SK-N-SH treated with all-trans-retinoic acid at 6 μM for 48 hours (cell line): ENCODE results near the gene IL6ST.

Experiments used
- ESRRG ChIP-seq: fragments of 250-450 bp; sonication (Bioruptor Pico); IDR thresholded peaks from 2 replicates; pipeline ENCODE4 v1.6.1; 2021; ENCODE audit warnings: mild to moderate bottlenecking
- RARB ChIP-seq: fragments of 250-450 bp; sonication (Bioruptor Pico); IDR thresholded peaks from 2 replicates; pipeline ENCODE4 v1.8.0; 2021; ENCODE audit warnings: mild to moderate bottlenecking, moderate library complexity
- TOX ChIP-seq: fragments of 250-450 bp; sonication (Bioruptor Pico); IDR thresholded peaks from 2 replicates; pipeline ENCODE4 v1.8.0; 2021; ENCODE audit warnings: mild to moderate bottlenecking, moderate library complexity, borderline replicate concordance
- ZNF565 ChIP-seq: fragments of 450-650 bp; formaldehyde crosslinking; conservative IDR thresholded peaks from 2 replicates; pipeline ENCODE4 v1.5.0; 2020; ENCODE audit warnings: low read depth, mild to moderate bottlenecking, moderate library complexity
- ZNF70 ChIP-seq: fragments of 450-650 bp; formaldehyde crosslinking; IDR thresholded peaks from 2 replicates; pipeline ENCODE4 v1.5.0; 2020; ENCODE audit warnings: mild to moderate bottlenecking, moderate library complexity
- ZNF8 ChIP-seq: fragments of 450-650 bp; formaldehyde crosslinking; IDR thresholded peaks from 2 replicates; pipeline ENCODE4 v1.5.0; 2020; ENCODE audit warnings: mild to moderate bottlenecking, moderate library complexity
- TF ChIP-seq, protein P1 (sequence below): fragments of 250-450 bp; sonication (Bioruptor Pico); IDR thresholded peaks from 2 replicates; pipeline ENCODE4 v1.5.1; 2020; ENCODE audit warnings: low read depth, mild to moderate bottlenecking, moderate library complexity
- TF ChIP-seq, protein P2 (sequence below): fragments of 250-450 bp; sonication (Bioruptor Pico); IDR thresholded peaks from 2 replicates; pipeline ENCODE4 v1.8.0; 2020; ENCODE audit warnings: mild to moderate bottlenecking, moderate library complexity, borderline replicate concordance

GRCh38 chr5:55923865-55924500 lies 70.8 kb downstream of the IL6ST start:
- no peak for TF ChIP-seq ZNF565 (CRISPR knock-in tag)
- TF ChIP-seq, protein P1, sequence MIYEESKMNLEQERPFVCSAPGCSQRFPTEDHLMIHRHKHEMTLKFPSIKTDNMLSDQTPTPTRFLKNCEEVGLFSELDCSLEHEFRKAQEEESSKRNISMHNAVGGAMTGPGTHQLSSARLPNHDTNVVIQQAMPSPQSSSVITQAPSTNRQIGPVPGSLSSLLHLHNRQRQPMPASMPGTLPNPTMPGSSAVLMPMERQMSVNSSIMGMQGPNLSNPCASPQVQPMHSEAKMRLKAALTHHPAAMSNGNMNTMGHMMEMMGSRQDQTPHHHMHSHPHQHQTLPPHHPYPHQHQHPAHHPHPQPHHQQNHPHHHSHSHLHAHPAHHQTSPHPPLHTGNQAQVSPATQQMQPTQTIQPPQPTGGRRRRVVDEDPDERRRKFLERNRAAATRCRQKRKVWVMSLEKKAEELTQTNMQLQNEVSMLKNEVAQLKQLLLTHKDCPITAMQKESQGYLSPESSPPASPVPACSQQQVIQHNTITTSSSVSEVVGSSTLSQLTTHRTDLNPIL (CRISPR knock-in tag), result no peak
- TF ChIP-seq ZNF8 (CRISPR knock-in tag), result no peak
- TF ChIP-seq, protein P2, sequence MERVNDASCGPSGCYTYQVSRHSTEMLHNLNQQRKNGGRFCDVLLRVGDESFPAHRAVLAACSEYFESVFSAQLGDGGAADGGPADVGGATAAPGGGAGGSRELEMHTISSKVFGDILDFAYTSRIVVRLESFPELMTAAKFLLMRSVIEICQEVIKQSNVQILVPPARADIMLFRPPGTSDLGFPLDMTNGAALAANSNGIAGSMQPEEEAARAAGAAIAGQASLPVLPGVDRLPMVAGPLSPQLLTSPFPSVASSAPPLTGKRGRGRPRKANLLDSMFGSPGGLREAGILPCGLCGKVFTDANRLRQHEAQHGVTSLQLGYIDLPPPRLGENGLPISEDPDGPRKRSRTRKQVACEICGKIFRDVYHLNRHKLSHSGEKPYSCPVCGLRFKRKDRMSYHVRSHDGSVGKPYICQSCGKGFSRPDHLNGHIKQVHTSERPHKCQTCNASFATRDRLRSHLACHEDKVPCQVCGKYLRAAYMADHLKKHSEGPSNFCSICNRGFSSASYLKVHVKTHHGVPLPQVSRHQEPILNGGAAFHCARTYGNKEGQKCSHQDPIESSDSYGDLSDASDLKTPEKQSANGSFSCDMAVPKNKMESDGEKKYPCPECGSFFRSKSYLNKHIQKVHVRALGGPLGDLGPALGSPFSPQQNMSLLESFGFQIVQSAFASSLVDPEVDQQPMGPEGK (CRISPR knock-in tag), result no peak
- TF ChIP-seq TOX (CRISPR knock-in tag), result no peak
- TF ChIP-seq RARB (CRISPR knock-in tag), result no peak
- no peak for TF ChIP-seq ZNF70 (CRISPR knock-in tag)
- no peak for TF ChIP-seq ESRRG
